HG03159 (cell line): ENCODE data around the gene TECPR2.

ENCODE experiments used
- ATAC-seq: cut with Tn5 transposase; IDR thresholded peaks from one replicate; pipeline ENCODE4 v1.9.1; 2021; ENCODE audit warnings: mild to moderate bottlenecking, moderate library complexity; ENCODE audit not compliant: unreplicated experiment

Gene TECPR2

GRCh38 chr14:102464006-102464405 is 101.3 kb downstream of the TECPR2 start:
- no peak for ATAC-seq

GRCh38 chr14:102464846-102465341 is 102.2 kb downstream of the TECPR2 start:
- ATAC-seq = no peak

- ATAC-seq = no peak
These were observed 106.5 kb downstream of the TECPR2 start for GRCh38 chr14:102469261-102469660.

- no peak for ATAC-seq
These were observed 109.4 kb downstream of the TECPR2 start for GRCh38 chr14:102471921-102472790.

- ATAC-seq = no peak
These were observed 110.0 kb downstream of the TECPR2 start for GRCh38 chr14:102472791-102473150.

GRCh38 chr14:102473559-102473958 is 110.8 kb downstream of the TECPR2 start:
- ATAC-seq = no peak

GRCh38 chr14:102474934-102475333 is 112.2 kb downstream of the TECPR2 start:
- ATAC-seq = no peak

GRCh38 chr14:102479107-102479506 is 116.4 kb downstream of the TECPR2 start:
- ATAC-seq = no peak

- no peak for ATAC-seq
These were observed 117.0 kb downstream of the TECPR2 start for GRCh38 chr14:102479777-102480176.

GRCh38 chr14:102481371-102481770 is 118.6 kb downstream of the TECPR2 start:
- no peak for ATAC-seq

GRCh38 chr14:102481791-102482238 is 119.1 kb downstream of the TECPR2 start:
- no peak for ATAC-seq

- ATAC-seq = no peak
These were observed 121.6 kb downstream of the TECPR2 start for GRCh38 chr14:102484316-102484715.

- no peak for ATAC-seq
These were observed 123.2 kb downstream of the TECPR2 start for GRCh38 chr14:102485693-102486512.

GRCh38 chr14:102486513-102487203 is 123.9 kb downstream of the TECPR2 start:
- ATAC-seq = no peak

- ATAC-seq = no peak
These were observed 124.5 kb downstream of the TECPR2 start for GRCh38 chr14:102487204-102487577.

GRCh38 chr14:102490456-102490855 is 127.7 kb downstream of the TECPR2 start:
- ATAC-seq = no peak

GRCh38 chr14:102491366-102491765 is 128.6 kb downstream of the TECPR2 start:
- ATAC-seq = no peak

GRCh38 chr14:102491786-102492530 is 129.2 kb downstream of the TECPR2 start:
- no peak for ATAC-seq

GRCh38 chr14:102492531-102492910 is 129.8 kb downstream of the TECPR2 start:
- ATAC-seq = no peak

- ATAC-seq = no peak
These were observed 130.4 kb downstream of the TECPR2 start for GRCh38 chr14:102493096-102493495.
